GM18517 (cell line): ENCODE data around the gene EXD3.
"Not testable (repeated sequence)": the region's sequence is repeated elsewhere in the genome, so short reads cannot be mapped to it uniquely, and the experiment has no call there.

Source experiments
- ATAC-seq: cut with Tn5 transposase; IDR thresholded peaks from one replicate; pipeline ENCODE4 v1.9.1; 2021; ENCODE audit warnings: mild to moderate bottlenecking, moderate library complexity; ENCODE audit not compliant: unreplicated experiment

EXD3 gene

DNA sequence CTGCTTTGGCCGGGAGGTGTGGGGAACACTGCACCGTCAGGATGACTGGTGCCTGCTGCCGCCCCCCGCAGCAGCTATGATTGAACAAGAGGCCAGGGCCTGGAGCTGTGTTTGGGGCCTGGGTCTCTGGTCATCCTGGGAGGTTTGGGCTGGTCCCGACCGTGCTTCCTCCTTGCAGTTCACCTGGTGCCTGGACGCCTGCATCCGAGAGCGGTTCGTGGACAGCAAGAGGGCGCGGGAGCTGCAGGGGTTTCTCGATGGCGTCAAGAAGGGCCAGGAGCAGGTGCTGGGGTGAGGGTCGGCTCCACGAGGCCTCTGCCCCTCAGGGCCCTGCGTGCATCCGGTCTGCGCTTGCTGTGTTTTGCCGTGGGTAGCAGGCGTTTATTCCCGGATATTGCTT, 158.9 kb downstream of the EXD3 start:
- ATAC-seq, result no peak

DNA sequence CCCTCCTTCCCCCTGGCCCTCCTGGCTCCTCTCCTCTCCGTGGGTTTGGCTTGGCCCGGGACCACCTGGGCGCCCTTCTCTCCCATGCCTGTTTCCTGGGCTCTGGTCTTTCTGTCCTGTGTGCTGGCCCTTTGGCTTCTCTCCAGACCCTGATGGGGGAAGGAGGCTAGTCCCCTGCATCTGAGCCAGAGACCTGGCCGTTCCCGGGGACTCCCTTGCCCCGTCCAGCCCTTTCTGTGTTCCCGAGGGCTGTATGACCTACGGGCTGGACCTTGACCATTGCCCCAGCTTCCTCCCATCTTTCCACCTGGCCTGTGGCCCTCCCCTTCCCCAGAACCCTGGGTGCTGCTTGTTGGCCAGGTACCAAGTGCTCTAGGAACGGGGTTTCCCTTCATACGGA, 159.5 kb downstream of the EXD3 start:
- no peak for ATAC-seq

DNA sequence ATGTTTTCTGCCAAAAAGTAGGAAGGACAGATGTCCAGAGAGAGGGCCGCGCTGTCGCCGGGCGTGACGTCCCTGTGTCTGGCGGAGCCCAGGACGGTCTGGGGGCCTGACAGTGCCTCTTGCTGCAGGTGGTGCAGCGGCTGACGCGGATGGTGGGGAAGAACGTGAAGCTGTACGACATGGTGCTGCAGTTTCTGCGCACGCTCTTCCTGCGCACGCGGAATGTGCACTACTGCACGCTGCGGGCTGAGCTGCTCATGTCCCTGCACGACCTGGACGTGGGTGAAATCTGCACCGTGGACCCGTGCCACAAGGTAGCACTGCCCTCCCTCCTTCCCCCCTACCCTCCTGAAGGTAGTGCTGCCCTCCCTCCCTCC, 160.1 kb downstream of the EXD3 start:
- no peak for ATAC-seq

DNA sequence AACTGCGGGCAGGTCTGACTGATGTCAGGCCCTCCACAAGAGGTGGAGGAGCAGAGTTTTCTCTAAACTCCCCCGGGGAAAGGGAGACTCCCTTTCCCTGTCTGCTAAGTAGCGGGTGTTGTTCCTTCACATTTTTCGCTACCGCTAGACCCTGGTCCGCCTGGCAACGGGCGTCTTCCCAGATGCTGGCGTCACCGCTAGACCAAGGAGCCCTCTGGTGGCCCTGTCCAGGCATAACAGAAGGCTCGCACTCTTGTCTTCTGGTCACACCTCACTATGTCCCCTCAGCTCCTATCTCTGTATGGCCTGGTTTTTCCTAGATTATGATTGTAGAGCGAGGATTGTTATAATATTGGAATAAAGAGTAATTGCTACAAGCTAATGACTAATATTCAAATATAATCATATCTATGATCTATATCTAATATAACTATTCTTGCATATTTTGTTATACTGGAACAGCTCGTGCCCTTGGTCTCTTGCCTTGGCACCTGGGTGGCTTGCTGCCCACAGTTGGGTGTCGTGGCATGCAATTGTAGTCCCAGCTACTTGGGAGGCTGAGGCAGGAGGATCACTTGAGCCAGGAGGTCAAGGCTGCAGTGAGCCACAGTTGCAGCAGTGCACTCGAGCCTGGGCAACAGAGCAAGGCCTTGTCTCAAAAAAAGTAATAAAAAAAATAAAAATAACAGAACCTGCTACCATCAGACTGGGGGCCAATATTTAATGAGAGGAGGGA, 160.6 kb downstream of the EXD3 start:
- not testable (repeated sequence) for ATAC-seq
